GM21447 (cell line): ENCODE data around the gene SRCAP.

Source experiments
- ATAC-seq: cut with Tn5 transposase; IDR thresholded peaks from one replicate; pipeline ENCODE4 v1.9.1; 2021; ENCODE audit not compliant: unreplicated experiment

SRCAP gene

GRCh38 chr16:30698816-30699614 is at the start of gene SRCAP:
SRCAP (plus strand) TSS chr16:30699171; CDS start chr16:30700825, 1,654 bp downstream.
- ATAC-seq, result peak; percentile 30

DNA sequence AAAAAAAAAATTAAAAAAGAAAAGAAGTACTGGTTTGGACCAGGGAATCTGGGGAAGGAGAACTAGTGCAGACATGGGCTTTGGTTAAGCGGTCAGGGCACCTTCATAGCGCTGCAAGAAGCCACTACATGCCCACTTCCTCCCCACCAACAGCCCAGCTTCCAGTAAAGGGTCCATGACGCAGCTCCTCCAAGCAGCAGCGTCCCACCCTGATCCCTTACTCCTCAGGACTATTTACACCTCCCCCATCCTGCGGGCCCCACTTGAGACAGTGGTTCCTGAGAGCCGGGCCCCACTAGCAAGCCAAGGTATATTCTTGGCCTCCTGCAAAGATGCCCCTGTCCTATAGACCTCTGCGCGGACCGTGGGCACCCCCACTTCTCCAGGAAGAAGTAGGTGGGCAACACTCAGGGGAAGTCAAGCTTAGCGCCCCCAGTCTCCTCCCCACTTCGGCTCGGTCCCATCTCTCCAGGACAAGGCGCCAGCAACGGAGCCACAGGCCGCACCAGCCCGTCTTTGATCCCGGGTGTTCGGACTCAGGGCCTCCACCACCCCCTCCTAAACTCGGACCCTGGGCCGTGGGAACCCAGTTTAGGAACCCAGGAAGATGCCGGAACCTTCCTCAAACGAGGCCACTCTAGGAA is 49.1 kb upstream of the SRCAP start:
- ATAC-seq, result no peak

DNA sequence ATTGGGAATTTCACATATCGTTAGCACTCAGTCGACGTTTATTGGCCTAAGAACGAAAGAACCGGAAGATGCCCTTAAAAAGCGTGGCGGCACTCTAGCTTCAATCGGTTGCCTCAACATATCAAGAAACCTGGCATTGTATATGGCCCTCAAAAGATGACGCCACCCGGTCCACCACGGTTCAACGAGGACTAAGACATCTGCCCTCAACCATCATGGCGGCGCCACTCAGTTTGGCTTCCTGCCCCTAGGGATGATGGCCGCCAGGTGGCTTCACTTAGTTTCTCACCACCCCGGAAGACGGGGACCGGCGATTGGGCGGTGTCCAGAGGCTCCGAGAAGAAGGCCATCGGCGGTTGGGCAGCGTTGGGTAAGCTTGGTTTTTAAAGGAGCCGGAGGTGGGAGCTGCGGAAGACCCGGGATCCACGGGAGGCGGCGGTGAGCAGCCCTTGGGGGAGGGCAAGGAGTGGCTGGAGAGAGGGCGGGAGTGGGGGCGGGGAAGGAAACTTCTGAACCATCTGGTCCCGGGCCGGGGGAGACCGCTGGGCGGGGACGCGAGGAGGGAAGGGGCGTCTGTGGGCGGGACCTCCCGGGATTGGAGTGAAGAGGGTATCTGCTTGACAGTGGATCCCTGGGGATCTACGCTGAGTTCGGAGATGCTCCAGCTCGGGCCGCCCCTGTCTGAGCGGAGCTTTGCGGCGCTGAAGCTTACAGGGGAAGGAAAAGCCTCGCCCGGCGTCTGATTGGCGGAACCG is 48.4 kb upstream of the SRCAP start, which contains the start of gene PRR14:
TSS of gene PRR14 (plus strand) at position 592 of the 755 bp plus-strand sequence. CDS start 686 bp downstream, outside the sequence.
- peak; percentile 63 for ATAC-seq

GRCh38 chr16:30651124-30652004 is 47.6 kb upstream of the SRCAP start:
- peak; percentile 37 for ATAC-seq

DNA sequence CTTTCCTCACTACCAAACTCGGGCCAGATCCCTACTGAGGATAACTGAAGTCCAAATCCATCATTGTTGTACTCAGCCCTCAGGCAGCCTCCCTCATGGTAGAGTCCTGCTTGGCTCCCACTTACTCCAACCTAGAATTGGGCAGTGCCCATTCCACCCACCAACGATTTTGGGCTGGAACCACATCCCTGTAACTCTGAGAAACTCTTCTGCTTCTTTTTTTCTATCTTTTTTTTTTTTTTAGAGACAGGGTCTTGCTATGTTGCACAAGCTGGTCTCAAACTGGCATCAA is 47.0 kb upstream of the SRCAP start:
- no peak for ATAC-seq

GRCh38 chr16:30652718-30653117 is 46.3 kb upstream of the SRCAP start:
- ATAC-seq, result no peak

- ATAC-seq, result no peak
Measured at GRCh38 chr16:30654856-30655255, 44.1 kb upstream of the SRCAP start.

DNA sequence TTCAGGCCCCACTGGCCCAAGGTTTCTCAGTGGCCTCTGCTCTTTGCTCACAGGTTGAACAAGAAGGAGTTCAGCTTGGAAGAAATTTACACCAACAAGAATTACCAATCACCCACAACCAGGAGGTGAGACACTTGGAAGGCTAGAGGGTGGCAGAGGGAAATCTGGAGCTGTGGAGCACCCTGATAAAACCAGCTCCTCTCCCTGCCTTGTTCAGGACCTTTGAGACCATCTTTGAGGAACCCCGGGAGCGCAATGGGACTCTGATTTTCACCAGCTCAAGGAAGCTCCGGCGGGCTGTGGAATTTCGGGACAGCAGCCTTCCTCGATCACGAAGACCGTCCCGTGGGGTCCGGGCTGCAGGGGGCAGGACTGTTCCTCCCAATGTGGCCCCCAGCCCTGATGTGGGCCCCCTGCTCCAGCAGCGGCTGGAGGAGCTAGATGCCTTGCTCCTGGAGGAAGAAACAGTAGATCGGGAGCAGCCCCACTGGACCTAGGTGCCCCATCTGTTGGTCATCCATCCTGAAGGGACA is 43.1 kb upstream of the SRCAP start:
- ATAC-seq, result no peak

- no peak for ATAC-seq
Measured at GRCh38 chr16:30656388-30656787, 42.6 kb upstream of the SRCAP start.

DNA sequence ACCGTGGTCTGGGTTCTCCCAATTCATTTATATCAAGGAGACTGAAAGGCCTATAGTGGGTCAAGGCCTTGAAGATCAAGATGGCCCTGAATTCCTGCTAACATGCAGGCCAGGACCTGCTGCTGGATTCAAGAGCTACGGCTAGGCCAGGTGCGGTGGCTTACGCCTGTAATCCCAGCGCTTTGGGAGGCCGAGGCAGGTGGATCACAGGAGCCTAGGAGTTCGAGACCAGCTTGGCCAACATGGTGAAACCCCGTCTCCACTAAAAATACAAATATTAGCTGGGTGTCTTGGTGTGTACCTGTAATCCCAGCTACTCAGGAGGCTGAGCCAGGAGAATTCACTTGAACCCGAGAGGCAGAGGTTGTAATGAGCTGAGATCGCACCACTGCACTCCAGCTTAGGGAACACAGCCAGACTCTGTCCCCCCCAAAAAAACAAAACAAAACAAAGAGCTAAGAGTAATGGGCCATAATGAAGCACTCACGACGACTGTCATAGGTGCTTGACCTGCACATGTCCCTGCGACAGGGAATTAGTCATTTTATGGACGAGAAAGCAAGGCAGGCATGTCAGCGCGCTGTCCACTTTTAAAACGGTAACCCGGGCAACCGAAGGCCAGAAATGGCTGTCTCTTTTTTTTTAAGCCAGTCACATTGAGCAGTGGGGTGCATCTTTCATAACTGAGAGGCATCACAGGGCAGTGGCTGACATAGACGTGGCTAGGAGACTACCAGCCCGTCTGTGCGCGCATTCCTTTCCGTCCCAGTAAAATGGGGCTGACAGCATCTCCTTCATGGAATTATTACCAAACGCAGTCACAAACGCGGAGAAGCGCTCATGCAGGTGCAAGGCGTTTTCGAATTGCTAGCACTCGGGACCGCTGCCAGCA is 41.8 kb upstream of the SRCAP start:
- no peak for ATAC-seq

DNA sequence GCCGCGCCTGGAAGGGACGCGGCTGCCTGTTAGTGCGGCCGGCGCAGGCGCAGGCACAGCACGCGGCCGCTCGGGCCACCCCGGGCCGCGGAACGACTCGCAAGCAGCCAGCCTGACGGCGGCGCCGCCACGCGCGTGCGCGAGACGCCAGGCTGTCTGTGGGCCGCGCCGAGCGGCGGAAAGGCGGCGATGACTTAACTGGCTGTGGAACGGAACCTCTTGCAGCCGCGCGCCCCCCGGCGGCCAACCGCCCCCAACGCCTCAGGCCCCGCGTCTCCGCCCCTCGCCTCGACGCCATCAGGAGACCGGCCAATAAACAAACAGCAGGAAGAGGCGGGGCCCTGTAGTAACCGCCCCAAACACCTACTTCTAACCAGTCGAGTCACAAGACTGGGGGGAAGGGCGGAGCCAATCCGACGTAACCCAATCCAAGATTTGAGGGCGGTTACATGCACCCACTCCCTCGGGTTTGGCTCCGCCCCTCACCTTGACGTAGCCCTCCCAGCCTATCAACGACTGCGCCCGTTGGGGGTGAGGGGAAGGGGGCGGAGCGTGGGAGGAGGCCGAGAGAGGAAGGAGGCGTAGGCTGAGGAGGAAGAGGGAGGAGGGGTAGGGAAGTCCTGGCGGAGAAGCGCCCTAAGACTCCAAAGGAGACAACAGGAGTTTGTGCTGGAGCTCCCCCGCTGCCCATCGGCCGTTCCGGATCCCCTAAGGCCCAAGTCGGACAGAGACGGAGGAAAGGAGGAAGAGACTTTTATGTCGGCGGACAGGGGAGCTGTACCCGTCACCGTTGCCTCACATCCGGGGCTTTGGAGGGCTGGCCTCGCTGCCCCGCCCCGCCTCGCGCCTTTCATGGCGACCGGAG is 40.9 kb upstream of the SRCAP start, which contains the start of gene FBRS:
TSS of gene FBRS (plus strand) at position 566 of the 865 bp plus-strand sequence. CDS start 1,088 bp downstream, outside the sequence.
- peak; percentile 65 for ATAC-seq

GRCh38 chr16:30658731-30659506 is 40.1 kb upstream of the SRCAP start:
- ATAC-seq, result peak; percentile 33

- no peak for ATAC-seq
Measured at GRCh38 chr16:30659507-30660423, 39.2 kb upstream of the SRCAP start.

GRCh38 chr16:30660424-30661261 is 38.3 kb upstream of the SRCAP start:
- no peak for ATAC-seq

DNA sequence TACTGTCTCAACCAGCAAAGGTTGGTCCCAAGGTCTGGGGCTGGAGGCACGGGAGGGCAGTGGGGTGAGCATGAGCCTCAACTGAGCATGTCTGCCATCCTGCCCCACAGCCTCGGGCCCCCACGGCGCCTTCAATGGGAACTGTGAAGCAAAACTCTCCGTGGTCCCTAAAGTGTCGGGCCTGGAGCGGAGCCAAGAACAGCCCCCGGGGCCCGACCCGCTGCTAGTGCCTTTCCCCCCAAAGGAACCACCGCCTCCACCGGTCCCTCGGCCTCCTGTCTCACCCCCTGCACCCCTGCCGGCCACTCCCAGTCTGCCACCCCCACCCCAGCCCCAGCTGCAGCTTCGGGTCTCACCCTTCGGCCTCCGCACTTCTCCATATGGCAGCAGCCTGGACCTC is 36.5 kb upstream of the SRCAP start:
- no peak for ATAC-seq

GRCh38 chr16:30663038-30663437 is 35.9 kb upstream of the SRCAP start:
- no peak for ATAC-seq
